Measurements from ENCODE around the gene EHD1. TPM values are rescaled to one million over a fixed set of nuclear protein-coding genes. Genes with fewer than 3 reads are reported as not detected.

EHD1 gene
- total and polyA plus RNA-seq, 2 of the 4 experiments (the other 2 are of a cell fraction) = 107 to 209 TPM

GRCh38 chr11:64888406-64888728 lies 9.9 kb upstream of the EHD1 start:
- Histone ChIP-seq H2AK5ac (ENCODE audit: low read depth, low read length) (peak overlapping the region; percentile 86), H3K27ac (ENCODE audit: insufficient read depth, low read length) (peak overlapping the region; percentile 30; the same call in 1 of the 2 replicates), H3K4ac (ENCODE audit: low read depth, low read length) (peak overlapping the region; percentile 81), H3K56ac (ENCODE audit: extremely low read depth, insufficient read depth, low read length) (no peak overlapping the region), H2BK20ac (ENCODE audit: low read depth, low read length) (no peak overlapping the region), H3K27me3 (ENCODE audit: control insufficient read depth, insufficient read depth, low read length) (no peaks in the 10 kb centered on the region), H3K79me1 (ENCODE audit: low read depth in 1 of 2, low read length in 2 of 2) (peaks cover 0 to 3% of the 10 kb centered on the region in 2 experiments; a peak in 1 of 4 replicates), H2AFZ (replicated peaks; ENCODE audit: low read length, poor library complexity) (peak overlapping the region; percentile 98), H2BK15ac (ENCODE audit: low read depth, low read length) (peak overlapping the region; percentile 18; the same call in 1 of the 3 replicates), H2AK9ac (replicated peaks; ENCODE audit: low read depth, low read length, poor library complexity) (peak overlapping the region; percentile 83), H2BK5ac (ENCODE audit: low read depth, low read length, poor library complexity, severe bottlenecking) (no peak overlapping the region), H3K18ac (ENCODE audit: low read depth, low read length) (peak overlapping the region; percentile 67; the same call in 1 of the 2 replicates), H2BK120ac (ENCODE audit: low read depth, low read length) (peak overlapping the region; percentile 81), H4K8ac (ENCODE audit: low read depth in 2 of 2, low read length in 2 of 2) (peak overlapping the region; percentile 88 to 96), H3K9me3 (ENCODE audit: control insufficient read depth, insufficient read depth, low read length) (no peaks in the 10 kb centered on the region), H3K36me3 (ENCODE audit: control insufficient read depth, insufficient read depth, low read length) (no peaks in the 10 kb centered on the region), H3K14ac (replicated peaks; ENCODE audit: low read depth, low read length) (peak overlapping the region; percentile 67; the same call in 1 of the 2 replicates), H3K9ac (ENCODE audit: low read depth, low read length) (0 out of 2 replicates have a peak overlapping the region, but pooled peaks have one; percentile 49), H4K91ac (ENCODE audit: insufficient read depth, low read depth, low read length) (peak overlapping the region; percentile 77), H4K5ac (ENCODE audit: low read depth, low read length) (peak overlapping the region; percentile 65), H3K4me1 (ENCODE audit: control insufficient read depth, insufficient read depth, low read length) (peaks cover 10% of the 10 kb centered on the region), H3K4me2 (ENCODE audit: low read depth, low read length) (no peak overlapping the region), H3K23ac (ENCODE audit: low read depth, low read length) (peak overlapping the region; percentile 53; the same call in 1 of the 2 replicates), H3K9me1 (ENCODE audit: insufficient read depth, low read length) (peaks cover 12% of the 10 kb centered on the region), H3K4me3 (ENCODE audit: insufficient read depth, low read depth, low read length) (no peak overlapping the region), H4K20me1 (ENCODE audit: insufficient read depth, low read length) (peaks cover 3% of the 10 kb centered on the region; the same call in 1 of the 2 replicates)
- in situ Hi-C loops (cut with MboI; ENCODE audit: low sequenced_read_pairs) (no loop called here), dilution Hi-C loops (cut with HindIII; ENCODE audit: low sequenced_read_pairs, unreplicated experiment) (no loop called here), intact Hi-C loops (cut with micrococcal nuclease) (loop anchor here (1.0 kb wide), 1 partner anchor 41 kb away; no protein-coding TSS in a partner anchor)
- no TSS peak for BruUV-seq (replicated peaks)
- DNase-seq (no peak), ATAC-seq (ENCODE audit: low read depth) (no peak)
- CTCF ChIA-PET = interaction anchor here (0.5 to 2.2 kb wide), 11 partner anchors 12 to 435 kb away, joined by 3 to 15 read pairs (median 3); partner anchors contain the start of gene CDC42BPG
- 66% methylated on average over 7 of the region's 8 CpGs; no CpG with 5 or more reads in 1 of the 2 experiments for WGBS, 2 experiments (ENCODE audit: extremely low coverage in 2 of 2, insufficient read length in 1 of 2)
- TF ChIP-seq SMC3 (IDR thresholded peaks at IDR 0.05; ENCODE audit: low read depth, low read length) (no peak), RFX5 (IDR thresholded peaks at IDR 0.05; ENCODE audit: low read depth, low read length) (no peak)
- TF ChIP-seq, protein P1, sequence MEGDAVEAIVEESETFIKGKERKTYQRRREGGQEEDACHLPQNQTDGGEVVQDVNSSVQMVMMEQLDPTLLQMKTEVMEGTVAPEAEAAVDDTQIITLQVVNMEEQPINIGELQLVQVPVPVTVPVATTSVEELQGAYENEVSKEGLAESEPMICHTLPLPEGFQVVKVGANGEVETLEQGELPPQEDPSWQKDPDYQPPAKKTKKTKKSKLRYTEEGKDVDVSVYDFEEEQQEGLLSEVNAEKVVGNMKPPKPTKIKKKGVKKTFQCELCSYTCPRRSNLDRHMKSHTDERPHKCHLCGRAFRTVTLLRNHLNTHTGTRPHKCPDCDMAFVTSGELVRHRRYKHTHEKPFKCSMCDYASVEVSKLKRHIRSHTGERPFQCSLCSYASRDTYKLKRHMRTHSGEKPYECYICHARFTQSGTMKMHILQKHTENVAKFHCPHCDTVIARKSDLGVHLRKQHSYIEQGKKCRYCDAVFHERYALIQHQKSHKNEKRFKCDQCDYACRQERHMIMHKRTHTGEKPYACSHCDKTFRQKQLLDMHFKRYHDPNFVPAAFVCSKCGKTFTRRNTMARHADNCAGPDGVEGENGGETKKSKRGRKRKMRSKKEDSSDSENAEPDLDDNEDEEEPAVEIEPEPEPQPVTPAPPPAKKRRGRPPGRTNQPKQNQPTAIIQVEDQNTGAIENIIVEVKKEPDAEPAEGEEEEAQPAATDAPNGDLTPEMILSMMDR (conservative IDR thresholded peaks at IDR 0.05; ENCODE audit: low read depth, low read length) = no peak
- POLR2A ChIA-PET (ENCODE audit: unreplicated experiment) = interaction anchor here (0.6 kb wide), 1 partner anchor 126 kb away, joined by 4 read pairs; the partner anchor contains the start of gene ARL2

Data from IMR-90 (cell line).